HCT116 (cell line): ENCODE measurements around the gene SGK1. TPM values are rescaled to one million over a fixed set of nuclear protein-coding genes. Genes with fewer than 3 reads are reported as not detected.
A peak's percentile ranks its signal among the peaks of the same experiment; 100 is the strongest.

Experiments used
- ATAC-seq: fragments of 200-7000 bp; cut with Tn5 transposase; 2 replicates; pipeline ENCODE4 v1.9.1; 2020; ENCODE audit warnings: mild to moderate bottlenecking, moderate library complexity
- BruUV-seq: library from RNA; stranded (reverse); fragments of 400-500 nt; replicated peaks from 2 replicates; lab custom pipeline; 2021; lab: Mats Ljungman, UMichigan
- CTCF ChIA-PET: fragments of 300-600 bp; sonication (Branson Sonifier 250); formaldehyde crosslinking; loops from one replicate; lab custom pipeline; 2021; ENCODE audit warnings: antibody characterized with exemption; lab: Charles Lee
- POLR2A ChIA-PET: fragments of 300-600, 350-600 bp; sonication (Branson Sonifier 250); formaldehyde crosslinking; loops from one replicate; lab custom pipeline; 2021; ENCODE audit warnings: antibody characterized with exemption; lab: Charles Lee
- RAD21 ChIA-PET, 2 experiments: fragments of 300-600 bp; sonication (Branson Sonifier 250); formaldehyde crosslinking; loops; one replicate each; lab custom pipeline; 2023; ENCODE audit warnings: low total read pairs in 2 of 2; ENCODE audit not compliant: uncharacterized antibody in 2 of 2, unreplicated experiment in 2 of 2, low non-redundant PET in 1 of 2; lab: Charles Lee
- DNase-seq: peaks from one replicate; pipeline ENCODE4 v3.0.0-alpha.2; 2010; ENCODE audit warnings: low read depth, low spot score
- H2AFZ ChIP-seq: fragments of 200-600 bp; shearing (Covaris generic), sonication (generic); 2 replicates; pipeline ENCODE4 v1.6.1; 2017; ENCODE audit warnings: low read depth, mixed run types, mixed read lengths, antibody characterized with exemption, low read length; ENCODE audit not compliant: poor library complexity, severe bottlenecking
- H3K27ac ChIP-seq: 2 replicates; pipeline ENCODE4 v1.5.1; 2012; ENCODE audit warnings: low read depth, low read length
- H3K27me3 ChIP-seq: fragments of 200-600 bp; sonication (generic); 2 replicates; pipeline ENCODE4 v1.6.1; 2016; ENCODE audit warnings: mixed run types, low read length, mixed read lengths; ENCODE audit not compliant: insufficient read depth
- H3K36me3 ChIP-seq, 2 experiments: fragments of 200-500 bp in 1 of 2; fragments of 200-600 bp in 1 of 2; sonication (Bioruptor generic) in 1 of 2; sonication (generic) in 1 of 2; 2 replicates each; pipeline versions ENCODE4 v1.5.1 to v1.6.1; 2014 to 2016; ENCODE audit warnings: low read length in 2 of 2, inconsistent platforms in 1 of 2, mixed read lengths in 1 of 2, mixed run types in 1 of 2; ENCODE audit not compliant: insufficient read depth in 2 of 2, control insufficient read depth in 1 of 2
- H3K4me1 ChIP-seq, 2 experiments: fragments of 200-600 bp in 1 of 2; sonication (generic) in 1 of 2; 2 replicates each; pipeline versions ENCODE4 v1.5.1 to v1.6.1; 2012 to 2017; ENCODE audit warnings: low read length in 2 of 2, inconsistent platforms in 1 of 2, mild to moderate bottlenecking in 1 of 2, mixed read lengths in 1 of 2, mixed run types in 1 of 2, moderate library complexity in 1 of 2; ENCODE audit not compliant: insufficient read depth in 2 of 2, control insufficient read depth in 1 of 2
- H3K4me2 ChIP-seq: fragments of 200-600 bp; sonication (generic); 2 replicates; pipeline ENCODE4 v1.6.1; 2017; ENCODE audit warnings: mixed run types, low read length, mixed read lengths
- H3K4me3 ChIP-seq, 2 experiments: fragments of 200-600 bp in 1 of 2; sonication (generic) in 1 of 2; replicated peaks in 1 of 2; 2 replicates each; pipeline ENCODE4 v1.5.1; 2011 to 2016; ENCODE audit warnings: low read length in 2 of 2, control low read depth in 1 of 2, low read depth in 1 of 2, mild to moderate bottlenecking in 1 of 2, mixed read lengths in 1 of 2, mixed run types in 1 of 2
- H3K79me2 ChIP-seq: fragments of 200-600 bp; sonication (generic); 2 replicates; pipeline ENCODE4 v1.6.1; 2017; ENCODE audit warnings: mild to moderate bottlenecking, mixed run types, low read length, moderate library complexity, mixed read lengths; ENCODE audit not compliant: insufficient read depth
- H3K9ac ChIP-seq: fragments of 200-600 bp; sonication (generic); 2 replicates; pipeline ENCODE4 v1.6.1; 2016; ENCODE audit warnings: low read length, mixed read lengths
- H3K9me2 ChIP-seq: fragments of 200-600 bp; sonication (generic), shearing (Covaris generic); 2 replicates; pipeline ENCODE4 v1.6.1; 2017; ENCODE audit warnings: mixed run types, mild to moderate bottlenecking, moderate library complexity; ENCODE audit not compliant: insufficient read depth
- H3K9me3 ChIP-seq, 2 experiments: fragments of 200-500 bp in 1 of 2; fragments of 200-600 bp in 1 of 2; sonication (Bioruptor generic) in 1 of 2; sonication (generic) in 1 of 2; 2 replicates each; pipeline ENCODE4 v1.6.1; 2014 to 2017; ENCODE audit warnings: low read length in 2 of 2, mixed read lengths in 2 of 2, inconsistent platforms in 1 of 2, low read depth in 1 of 2, mild to moderate bottlenecking in 1 of 2, mixed run types in 1 of 2, moderate library complexity in 1 of 2; ENCODE audit not compliant: control insufficient read depth in 1 of 2, insufficient read depth in 1 of 2
- H4K20me1 ChIP-seq: fragments of 200-600 bp; sonication (generic), shearing (Covaris generic); 2 replicates; pipeline ENCODE4 v1.6.1; 2017; ENCODE audit warnings: mixed run types, mild to moderate bottlenecking, moderate library complexity; ENCODE audit not compliant: insufficient read depth
- ATF3 ChIP-seq: IDR thresholded peaks from 2 replicates; pipeline ENCODE4 v1.6.1; 2012
- CEBPB ChIP-seq: IDR thresholded peaks from 2 replicates; pipeline ENCODE4 v1.6.1; 2012; ENCODE audit warnings: low read depth
- EZH2 ChIP-seq: fragments of 200-600 bp; sonication (generic); IDR thresholded peaks from 2 replicates; pipeline ENCODE4 v1.6.1; 2017; ENCODE audit warnings: antibody characterized with exemption, mixed run types
- FOSL1 ChIP-seq: IDR thresholded peaks from 2 replicates; pipeline ENCODE4 v1.6.1; 2012; ENCODE audit warnings: low read depth
- JUND ChIP-seq: IDR thresholded peaks from 2 replicates; pipeline ENCODE4 v1.6.1; 2012
- MAX ChIP-seq: IDR thresholded peaks from 2 replicates; pipeline ENCODE4 v1.6.1; 2012
- POLR2A ChIP-seq: IDR thresholded peaks from 2 replicates; pipeline ENCODE4 v1.7.0; 2011; ENCODE audit warnings: borderline replicate concordance; ENCODE audit not compliant: insufficient read depth, insufficient read length; ENCODE audit errors: extremely low read depth
- POLR2AphosphoS5 ChIP-seq: IDR thresholded peaks from 2 replicates; pipeline ENCODE4 v1.6.1; 2011; ENCODE audit warnings: mild to moderate bottlenecking, low read depth, low read length, moderate library complexity
- RAD21 ChIP-seq: IDR thresholded peaks from 2 replicates; pipeline ENCODE4 v1.6.1; 2012; ENCODE audit warnings: low read depth, mild to moderate bottlenecking
- REST ChIP-seq: IDR thresholded peaks from 2 replicates; pipeline ENCODE4 v1.6.1; 2012; ENCODE audit warnings: low read depth
- SIN3A ChIP-seq: IDR thresholded peaks from 2 replicates; pipeline ENCODE4 v1.6.1; 2012; ENCODE audit warnings: low read depth
- SP1 ChIP-seq: IDR thresholded peaks from 2 replicates; pipeline ENCODE4 v1.6.1; 2012; ENCODE audit warnings: low read depth
- SRF ChIP-seq: IDR thresholded peaks from 2 replicates; pipeline ENCODE4 v1.6.1; 2012; ENCODE audit warnings: low read depth
- TCF7L2 ChIP-seq: IDR thresholded peaks from 2 replicates; pipeline ENCODE4 v1.7.0; 2011; ENCODE audit warnings: borderline replicate concordance, inconsistent platforms; ENCODE audit not compliant: insufficient read depth, insufficient read length; ENCODE audit errors: extremely low read depth
- ZNF274 ChIP-seq: fragments of 200-500 bp; sonication (Bioruptor generic); IDR thresholded peaks from 2 replicates; pipeline ENCODE4 v1.6.1; 2014; ENCODE audit warnings: mild to moderate bottlenecking, low read depth, low read length, inconsistent platforms
- intact Hi-C: fragments of 100-400 bp; cut with micrococcal nuclease; formaldehyde crosslinking; loops from 2 replicates; pipeline ENCODE4 v1.10.0; 2022
- total RNA-seq: library from RNA; stranded (reverse); gene quantifications from one replicate; pipeline ENCODE4 v1.2.1, GENCODE V29; 2021; ENCODE audit not compliant: unreplicated experiment

SGK1 gene
- total RNA-seq, 1 experiment from 2014 or later = 4.5 TPM

- Histone ChIP-seq H3K79me2 (no peaks in the 10 kb centered on the region), H3K4me1 (peaks cover 0 to 5% of the 10 kb centered on the region in 2 experiments; a peak in 1 of 4 replicates), H3K27ac (no peak overlapping the region), H3K9ac (no peak overlapping the region), H3K9me2 (no peaks in the 10 kb centered on the region), H3K36me3 (no peaks in the 10 kb centered on the region), H3K9me3 (no peaks in the 10 kb centered on the region), H2AFZ (peak overlapping the region; percentile 42), H3K4me3 (no peak overlapping the region), H4K20me1 (no peaks in the 10 kb centered on the region), H3K27me3 (no peaks in the 10 kb centered on the region), H3K4me2 (no peak overlapping the region)
- ChIA-PET RAD21 (no interaction called here), POLR2A (no interaction called here), CTCF (no interaction called here)
- intact Hi-C loops = no loop called here
- DNase-seq (no peak), ATAC-seq (no peak)
- BruUV-seq = no TSS peak
- TF ChIP-seq FOSL1 (no peak), MAX (no peak), JUND (no peak), ZNF274 (no peak), SRF (no peak)
Measured at GRCh38 chr6:134287859-134288537, 29.9 kb downstream of the SGK1 start.

- DNase-seq (no peak), ATAC-seq (no peak)
- Histone ChIP-seq H3K4me1 (peaks cover 0 to 3% of the 10 kb centered on the region in 2 experiments; a peak in 1 of 4 replicates), H3K79me2 (no peaks in the 10 kb centered on the region), H3K4me2 (no peak overlapping the region), H3K9me3 (no peaks in the 10 kb centered on the region), H3K27me3 (no peaks in the 10 kb centered on the region), H3K36me3 (no peaks in the 10 kb centered on the region), H3K4me3 (no peak overlapping the region), H4K20me1 (no peaks in the 10 kb centered on the region), H3K9ac (no peak overlapping the region), H3K27ac (no peak overlapping the region), H2AFZ (no peak overlapping the region), H3K9me2 (no peaks in the 10 kb centered on the region)
- RAD21 ChIA-PET = no interaction called here
- CTCF ChIA-PET = interaction anchor here (1.8 kb wide), 1 partner anchor 358 kb away, joined by 5 read pairs; no protein-coding TSS in a partner anchor
- POLR2A ChIA-PET = no interaction called here
- no TSS peak for BruUV-seq
- intact Hi-C loops = no loop called here
- TF ChIP-seq EZH2 (no peak), REST (no peak), TCF7L2 (no peak), RAD21 (peak; percentile 12; the same call in 1 of the 2 replicates), SP1 (no peak), CEBPB (no peak), ATF3 (no peak), FOSL1 (no peak), SIN3A (no peak), POLR2AphosphoS5 (no peak), ZNF274 (no peak), SRF (no peak), POLR2A (no peak)
Measured at GRCh38 chr6:134282816-134283215, 35.1 kb downstream of the SGK1 start.
